IgD-negative memory B cell (primary cell): ENCODE measurements around the gene SOBP. TPM values are rescaled to one million over a fixed set of nuclear protein-coding genes. Genes with fewer than 3 reads are reported as not detected.

Experiments used
- H3K27ac Mint-ChIP-seq, 3 donors: one replicate each; pipeline ENCODE4 v1.8.0; 2020 to 2022; ENCODE audit warnings: mild to moderate bottlenecking in 3 of 3, mixed read lengths in 3 of 3, moderate library complexity in 1 of 3
- H3K27me3 Mint-ChIP-seq: one replicate; pipeline ENCODE4 v1.8.0; 2021; ENCODE audit warnings: mixed read lengths
- H3K36me3 Mint-ChIP-seq: one replicate; pipeline ENCODE4 v1.8.0; 2020; ENCODE audit warnings: mild to moderate bottlenecking, mixed read lengths
- H3K4me1 Mint-ChIP-seq, 3 donors: one replicate each; pipeline ENCODE4 v1.8.0; 2020 to 2022; ENCODE audit warnings: mixed read lengths in 3 of 3, mild to moderate bottlenecking in 1 of 3
- H3K4me3 Mint-ChIP-seq, 4 donors: one replicate each; pipeline ENCODE4 v1.8.0; 2020 to 2022; ENCODE audit warnings: mild to moderate bottlenecking in 4 of 4, mixed read lengths in 4 of 4, moderate library complexity in 3 of 4
- H3K9me3 Mint-ChIP-seq, 3 donors: one replicate each; pipeline ENCODE4 v1.8.0; 2020 to 2021; ENCODE audit warnings: mixed read lengths in 3 of 3, mild to moderate bottlenecking in 1 of 3
- polyA plus RNA-seq: library from polyadenylated mRNA; unstranded; fragments of 300-500 nt; fragmentation: Illumina TruSeq; gene quantifications from one replicate; pipeline ENCODE4 v1.2.3, GENCODE V29; 2021

The SOBP gene
- polyA plus RNA-seq, 1 donor from 2014 or later: 1.0 TPM

DNA sequence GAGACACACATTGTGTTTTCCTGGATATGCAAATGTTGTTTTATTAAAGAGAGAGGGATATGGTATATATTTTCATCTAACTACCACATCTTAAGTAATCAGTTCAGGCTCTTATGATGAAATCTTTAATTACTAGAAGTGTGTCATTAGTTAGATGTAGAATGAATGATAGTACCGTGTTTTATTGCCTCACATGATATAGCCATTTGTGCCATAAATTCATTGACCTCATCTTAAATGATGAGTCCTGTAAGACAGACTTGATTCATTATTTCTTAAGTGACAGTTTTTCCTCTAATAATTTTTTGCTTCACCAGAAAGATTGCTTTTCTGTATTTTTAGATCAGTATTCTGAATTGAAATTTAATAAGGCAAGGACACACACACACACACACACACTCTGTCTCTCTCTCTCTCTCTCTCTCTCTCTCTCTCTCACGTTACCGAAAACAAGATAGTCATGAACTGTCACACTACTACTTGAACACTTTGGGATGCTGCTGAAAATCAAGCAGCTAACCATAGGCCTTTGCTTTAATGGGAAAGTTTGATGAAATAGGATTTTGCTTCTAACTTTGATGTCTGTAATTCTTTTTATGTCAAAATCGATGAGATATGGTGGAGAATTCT is 140.5 kb downstream of the SOBP start:
- H3K4me3 Mint-ChIP-seq: no peak overlapping the region
- H3K9me3 Mint-ChIP-seq: no peaks in the 10 kb centered on the region
- H3K27ac Mint-ChIP-seq: no peak overlapping the region
- peaks cover 2% of the 10 kb centered on the region for H3K36me3 Mint-ChIP-seq
- H3K27me3 Mint-ChIP-seq: peaks cover 14% of the 10 kb centered on the region
- peaks cover 0 to 7% (median 5%) of the 10 kb centered on the region in 3 donors for H3K4me1 Mint-ChIP-seq

DNA sequence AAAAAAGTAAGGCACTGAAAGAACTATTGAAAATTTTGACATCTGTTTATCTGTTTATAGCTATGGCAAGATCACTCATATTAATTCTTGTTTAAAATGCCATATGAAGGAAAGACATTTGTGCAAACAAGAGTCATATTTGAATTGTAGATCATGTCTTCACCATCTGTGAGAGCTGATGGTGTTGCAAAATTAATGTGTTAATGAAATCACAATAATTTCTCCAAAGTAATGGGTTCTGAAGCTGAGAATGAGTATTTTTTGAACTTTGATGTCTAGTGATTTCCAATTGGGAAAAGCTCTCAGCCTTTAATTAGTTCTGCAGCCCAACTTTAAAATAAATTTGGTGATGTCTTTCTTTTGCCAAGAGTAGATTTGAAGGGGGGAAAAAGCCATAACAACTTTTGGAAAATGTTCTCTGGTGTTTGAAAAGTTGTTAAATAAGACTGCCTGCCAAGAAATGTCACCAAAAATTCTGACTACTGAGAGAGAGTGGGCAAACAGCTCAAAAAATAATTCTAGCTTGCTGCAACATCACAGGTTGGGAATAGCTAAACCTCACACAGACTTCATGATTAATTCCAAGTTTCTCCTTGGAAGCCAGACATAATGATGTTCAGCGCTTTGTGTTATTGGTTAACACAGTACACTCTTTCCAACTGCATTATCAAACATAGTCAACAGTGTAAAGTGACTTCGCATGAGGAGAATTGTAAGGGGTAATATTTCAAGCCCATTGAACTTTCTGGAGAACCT is 142.6 kb downstream of the SOBP start:
- H3K27ac Mint-ChIP-seq: no peak overlapping the region
- no peaks in the 10 kb centered on the region for H3K9me3 Mint-ChIP-seq
- H3K27me3 Mint-ChIP-seq: peaks cover 20% of the 10 kb centered on the region
- peaks cover 5% of the 10 kb centered on the region for H3K36me3 Mint-ChIP-seq
- peaks cover 3 to 17% (median 9%) of the 10 kb centered on the region in 3 donors for H3K4me1 Mint-ChIP-seq
- peak overlapping the region in 3 of 4 donors; percentile 28 to 67 (median 50) for H3K4me3 Mint-ChIP-seq

DNA sequence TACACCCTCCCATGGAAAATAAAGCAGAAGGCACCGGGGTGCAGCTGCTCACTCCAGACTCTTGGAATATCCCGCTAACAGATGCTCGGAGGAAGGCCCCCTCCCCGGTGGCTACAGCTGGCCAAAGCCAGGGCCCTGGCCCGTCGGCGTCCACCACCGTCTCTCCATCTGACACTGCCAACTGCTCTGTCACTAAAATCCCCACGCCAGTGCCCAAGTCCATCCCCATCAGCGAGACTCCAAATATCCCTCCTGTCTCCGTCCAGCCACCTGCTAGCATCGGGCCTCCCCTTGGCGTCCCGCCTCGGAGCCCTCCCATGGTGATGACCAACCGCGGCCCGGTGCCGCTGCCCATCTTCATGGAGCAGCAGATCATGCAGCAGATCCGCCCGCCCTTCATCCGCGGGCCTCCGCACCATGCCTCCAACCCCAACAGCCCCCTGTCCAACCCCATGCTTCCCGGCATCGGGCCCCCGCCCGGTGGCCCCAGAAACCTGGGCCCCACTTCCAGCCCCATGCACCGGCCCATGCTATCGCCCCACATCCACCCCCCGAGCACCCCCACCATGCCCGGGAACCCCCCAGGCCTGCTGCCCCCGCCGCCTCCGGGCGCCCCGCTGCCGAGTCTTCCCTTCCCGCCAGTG is 143.9 kb downstream of the SOBP start:
- Mint-ChIP-seq H3K36me3 (peaks cover 5% of the 10 kb centered on the region), H3K27ac (no peak overlapping the region), H3K4me3 (peak overlapping the region; percentile 67 to 89 (median 80)), H3K4me1 (peaks cover 7 to 24% (median 10%) of the 10 kb centered on the region in 3 donors), H3K9me3 (no peaks in the 10 kb centered on the region), H3K27me3 (peaks cover 20% of the 10 kb centered on the region)

DNA sequence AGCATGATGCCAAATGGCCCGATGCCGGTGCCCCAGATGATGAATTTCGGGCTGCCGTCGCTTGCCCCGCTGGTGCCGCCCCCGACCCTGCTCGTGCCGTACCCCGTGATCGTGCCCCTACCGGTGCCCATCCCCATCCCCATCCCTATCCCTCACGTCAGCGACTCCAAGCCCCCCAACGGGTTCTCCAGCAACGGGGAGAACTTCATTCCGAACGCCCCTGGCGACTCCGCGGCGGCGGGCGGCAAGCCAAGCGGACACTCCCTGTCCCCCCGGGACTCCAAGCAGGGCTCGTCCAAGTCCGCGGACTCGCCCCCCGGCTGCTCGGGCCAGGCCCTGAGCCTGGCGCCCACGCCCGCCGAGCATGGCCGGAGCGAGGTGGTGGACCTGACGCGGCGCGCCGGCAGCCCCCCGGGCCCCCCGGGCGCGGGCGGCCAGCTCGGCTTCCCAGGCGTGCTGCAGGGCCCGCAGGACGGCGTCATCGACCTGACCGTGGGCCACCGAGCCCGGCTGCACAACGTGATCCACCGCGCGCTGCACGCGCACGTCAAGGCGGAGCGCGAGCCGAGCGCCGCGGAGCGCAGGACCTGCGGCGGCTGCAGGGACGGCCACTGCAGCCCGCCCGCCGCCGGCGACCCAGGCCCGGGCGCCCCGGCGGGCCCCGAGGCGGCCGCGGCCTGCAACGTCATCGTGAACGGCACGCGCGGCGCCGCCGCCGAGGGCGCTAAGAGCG is 144.6 kb downstream of the SOBP start:
- Mint-ChIP-seq H3K27ac (no peak overlapping the region), H3K9me3 (no peaks in the 10 kb centered on the region), H3K36me3 (peaks cover 5% of the 10 kb centered on the region), H3K4me1 (peaks cover 7 to 24% (median 10%) of the 10 kb centered on the region in 3 donors), H3K27me3 (peaks cover 20% of the 10 kb centered on the region), H3K4me3 (peak overlapping the region in 3 of 4 donors; percentile 74 to 89 (median 87))

DNA sequence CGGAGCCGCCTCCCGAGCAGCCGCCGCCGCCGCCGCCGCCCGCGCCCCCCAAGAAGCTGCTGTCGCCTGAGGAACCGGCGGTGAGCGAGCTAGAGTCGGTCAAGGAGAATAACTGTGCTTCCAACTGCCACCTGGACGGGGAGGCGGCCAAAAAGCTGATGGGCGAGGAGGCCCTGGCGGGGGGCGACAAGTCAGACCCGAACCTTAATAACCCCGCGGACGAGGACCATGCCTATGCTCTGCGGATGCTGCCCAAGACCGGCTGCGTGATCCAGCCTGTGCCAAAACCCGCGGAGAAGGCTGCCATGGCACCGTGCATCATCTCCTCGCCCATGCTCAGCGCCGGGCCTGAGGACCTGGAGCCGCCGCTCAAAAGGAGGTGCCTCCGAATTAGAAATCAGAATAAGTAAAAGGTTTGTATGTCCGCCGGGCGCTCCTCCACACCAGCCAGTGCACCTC is 145.2 kb downstream of the SOBP start:
- H3K4me1 Mint-ChIP-seq: peaks cover 7 to 24% (median 10%) of the 10 kb centered on the region in 3 donors
- H3K4me3 Mint-ChIP-seq: peak overlapping the region; percentile 46 to 80 (median 52)
- H3K36me3 Mint-ChIP-seq: peaks cover 5% of the 10 kb centered on the region
- H3K9me3 Mint-ChIP-seq: no peaks in the 10 kb centered on the region
- no peak overlapping the region for H3K27ac Mint-ChIP-seq
- peaks cover 20% of the 10 kb centered on the region for H3K27me3 Mint-ChIP-seq

DNA sequence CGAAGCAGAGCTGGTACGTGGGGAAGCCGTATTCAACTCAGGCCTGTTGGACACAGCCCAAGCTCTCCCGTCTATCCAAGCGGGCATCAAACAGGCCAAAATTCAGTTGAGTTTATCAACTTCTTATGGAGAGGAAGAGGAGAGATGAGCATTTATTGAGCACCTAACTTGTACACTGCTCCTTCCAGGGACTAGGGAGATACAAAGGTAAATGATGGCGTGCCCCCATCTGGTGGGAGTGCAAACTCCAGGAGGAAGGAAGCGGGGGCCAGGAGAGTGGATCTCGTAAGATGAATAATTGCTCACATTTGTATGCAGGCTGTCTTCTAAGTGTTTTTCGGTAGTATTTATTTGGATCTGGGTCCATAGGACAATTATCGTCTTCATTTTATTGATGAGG is 146.6 kb downstream of the SOBP start:
- Mint-ChIP-seq H3K4me1 (peaks cover 9 to 30% (median 13%) of the 10 kb centered on the region in 3 donors), H3K27ac (peak overlapping the region in 1 of 3 donors; percentile 60), H3K36me3 (peaks cover 3% of the 10 kb centered on the region), H3K27me3 (peaks cover 20% of the 10 kb centered on the region), H3K9me3 (no peaks in the 10 kb centered on the region), H3K4me3 (peak overlapping the region in 1 of 4 donors; percentile 49)

DNA sequence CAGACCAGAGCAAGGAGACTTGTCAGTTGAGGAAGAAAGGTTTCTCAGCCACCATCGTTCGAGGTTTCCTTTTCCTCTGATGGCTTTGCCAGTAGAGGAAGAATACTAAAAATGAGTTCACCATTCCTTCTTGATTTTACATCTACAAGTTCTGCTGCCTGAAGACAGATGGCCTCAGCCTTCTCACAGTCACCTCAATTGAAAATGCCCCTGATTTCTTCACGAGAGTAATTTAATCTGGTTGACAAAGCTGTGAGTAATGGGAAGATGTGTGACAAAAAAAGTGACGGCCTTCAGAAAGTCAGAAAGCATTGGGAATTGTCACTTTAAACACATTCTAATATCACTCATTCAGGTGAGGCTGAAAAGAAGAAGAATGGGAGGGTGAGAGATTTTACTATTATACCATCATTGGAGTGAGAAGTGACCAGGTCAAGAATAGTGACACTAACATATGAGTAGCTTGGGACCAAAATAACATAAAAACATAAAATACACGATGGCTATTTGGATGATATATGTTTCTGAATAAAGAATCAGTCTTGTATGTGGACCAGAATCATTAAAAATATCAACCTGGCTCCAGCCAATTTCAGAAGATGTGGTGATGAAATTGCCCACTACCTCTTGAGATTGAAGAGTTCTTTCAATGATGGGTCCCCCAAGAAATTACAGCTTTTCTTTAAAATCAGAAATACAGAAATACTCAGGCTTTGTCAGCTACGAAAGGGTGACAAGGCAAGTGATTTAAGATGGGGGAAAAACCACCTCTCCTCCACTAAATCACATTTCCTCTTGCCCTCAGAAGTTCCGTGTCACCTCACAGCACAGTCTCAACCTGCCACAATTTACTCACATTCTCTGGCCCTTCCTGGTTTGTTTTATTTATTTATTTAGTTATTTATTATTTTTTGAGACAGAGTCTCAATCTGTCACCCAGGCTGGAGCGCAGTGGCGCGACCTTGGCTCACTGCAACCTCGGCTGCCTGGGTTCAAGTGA is 147.7 kb downstream of the SOBP start:
- Mint-ChIP-seq H3K4me1 (peaks cover 17 to 38% (median 21%) of the 10 kb centered on the region in 3 donors), H3K36me3 (peaks cover 3% of the 10 kb centered on the region), H3K9me3 (no peaks in the 10 kb centered on the region), H3K27me3 (peaks cover 18% of the 10 kb centered on the region), H3K4me3 (peak overlapping the region in 1 of 4 donors; percentile 12), H3K27ac (no peak overlapping the region)

DNA sequence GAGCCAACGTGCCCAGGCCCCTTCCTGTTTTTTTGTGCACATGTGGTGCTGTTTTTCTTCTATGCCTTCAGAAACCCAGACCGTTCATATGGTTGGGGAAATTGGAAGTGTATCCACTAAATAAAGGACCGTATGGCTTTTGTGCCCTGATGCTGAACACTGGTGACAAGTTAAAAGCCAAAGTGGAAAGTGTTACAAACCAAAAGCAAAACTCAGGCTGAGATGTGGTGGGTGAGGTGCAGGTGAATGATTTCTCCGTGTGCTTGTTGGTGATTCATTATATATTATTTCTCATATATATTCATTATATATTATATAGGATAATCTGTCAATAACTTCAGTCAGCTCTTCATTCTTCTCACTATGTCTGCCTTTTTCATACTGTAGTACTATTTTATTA is 148.6 kb downstream of the SOBP start:
- H3K9me3 Mint-ChIP-seq: no peaks in the 10 kb centered on the region
- peaks cover 3% of the 10 kb centered on the region for H3K36me3 Mint-ChIP-seq
- H3K4me1 Mint-ChIP-seq: peaks cover 18 to 37% (median 25%) of the 10 kb centered on the region in 3 donors
- no peak overlapping the region for H3K4me3 Mint-ChIP-seq
- H3K27me3 Mint-ChIP-seq: peaks cover 13% of the 10 kb centered on the region
- no peak overlapping the region for H3K27ac Mint-ChIP-seq

DNA sequence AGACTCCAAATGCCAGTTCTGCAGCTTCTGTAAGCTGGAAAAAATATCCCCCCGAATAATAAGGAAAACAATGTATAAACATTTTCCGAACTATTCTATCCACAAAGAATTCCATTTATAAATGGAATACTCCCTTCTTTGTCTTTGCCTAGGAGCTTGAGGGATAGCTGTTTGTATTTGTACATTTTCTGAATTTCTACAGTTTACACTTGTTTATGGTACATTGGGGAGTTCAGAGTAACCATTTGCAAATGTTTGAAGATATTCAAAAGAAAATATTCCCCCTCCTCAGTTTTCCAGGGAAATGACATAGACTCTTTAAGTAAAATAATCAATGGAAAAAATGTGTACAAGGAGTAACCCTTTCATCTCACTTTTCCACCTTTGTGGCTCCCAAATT is 149.6 kb downstream of the SOBP start:
- no peaks in the 10 kb centered on the region for H3K9me3 Mint-ChIP-seq
- H3K27me3 Mint-ChIP-seq: peaks cover 6% of the 10 kb centered on the region
- peak overlapping the region in 1 of 3 donors; percentile 47 for H3K27ac Mint-ChIP-seq
- no peak overlapping the region for H3K4me3 Mint-ChIP-seq
- H3K4me1 Mint-ChIP-seq: peaks cover 15 to 36% (median 27%) of the 10 kb centered on the region in 3 donors
- peaks cover 3% of the 10 kb centered on the region for H3K36me3 Mint-ChIP-seq

DNA sequence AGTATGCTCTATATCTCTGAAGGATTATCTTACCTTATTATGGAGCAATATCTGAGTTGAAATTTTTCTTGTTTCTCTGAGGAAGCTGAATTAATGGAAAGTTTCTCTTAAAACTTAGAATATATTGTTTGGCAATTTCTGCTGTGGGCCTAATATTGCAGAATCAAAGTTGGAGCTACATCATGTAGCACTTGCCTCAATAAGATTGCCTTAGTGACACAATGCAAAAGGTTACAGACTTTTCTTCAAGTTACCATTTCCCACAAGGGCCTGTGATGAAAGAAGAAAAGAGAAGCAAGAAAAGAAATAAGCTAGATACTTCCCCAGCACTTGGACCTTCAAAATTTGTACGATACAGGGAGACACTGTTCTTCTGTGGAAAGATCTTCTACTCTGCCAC is 151.2 kb downstream of the SOBP start:
- H3K4me3 Mint-ChIP-seq: peak overlapping the region in 1 of 4 donors; percentile 77
- no peaks in the 10 kb centered on the region for H3K9me3 Mint-ChIP-seq
- peaks cover 19 to 36% (median 27%) of the 10 kb centered on the region in 3 donors for H3K4me1 Mint-ChIP-seq
- peaks cover 3% of the 10 kb centered on the region for H3K36me3 Mint-ChIP-seq
- peaks cover 5% of the 10 kb centered on the region for H3K27me3 Mint-ChIP-seq
- no peak overlapping the region for H3K27ac Mint-ChIP-seq

DNA sequence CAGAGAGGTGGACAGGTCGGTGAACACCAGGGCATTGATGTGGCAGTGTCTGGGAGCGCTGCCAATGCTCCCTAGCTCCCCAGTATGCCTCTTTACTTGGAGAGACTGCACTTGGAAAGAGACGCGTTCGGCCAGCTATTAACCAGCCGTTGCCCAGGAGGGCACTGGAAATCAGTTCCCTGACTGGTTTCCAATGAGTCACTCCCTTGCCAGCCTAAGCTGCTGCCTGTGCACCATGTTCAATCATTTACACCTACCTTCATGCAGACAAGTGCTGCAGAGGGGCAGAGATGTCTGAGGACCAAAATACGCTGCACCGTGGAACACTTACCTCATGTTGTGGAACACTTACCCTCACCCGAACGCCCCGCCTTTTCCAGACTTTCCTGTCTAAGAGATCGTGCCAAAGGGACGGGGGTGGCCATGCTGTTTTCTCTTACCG is 151.6 kb downstream of the SOBP start:
- peak overlapping the region in 1 of 4 donors; percentile 77 for H3K4me3 Mint-ChIP-seq
- peaks cover 19 to 32% (median 27%) of the 10 kb centered on the region in 3 donors for H3K4me1 Mint-ChIP-seq
- H3K27me3 Mint-ChIP-seq: peaks cover under 1% of the 10 kb centered on the region
- no peaks in the 10 kb centered on the region for H3K9me3 Mint-ChIP-seq
- H3K36me3 Mint-ChIP-seq: peaks cover 3% of the 10 kb centered on the region
- H3K27ac Mint-ChIP-seq: peak overlapping the region in 1 of 3 donors; percentile 80

DNA sequence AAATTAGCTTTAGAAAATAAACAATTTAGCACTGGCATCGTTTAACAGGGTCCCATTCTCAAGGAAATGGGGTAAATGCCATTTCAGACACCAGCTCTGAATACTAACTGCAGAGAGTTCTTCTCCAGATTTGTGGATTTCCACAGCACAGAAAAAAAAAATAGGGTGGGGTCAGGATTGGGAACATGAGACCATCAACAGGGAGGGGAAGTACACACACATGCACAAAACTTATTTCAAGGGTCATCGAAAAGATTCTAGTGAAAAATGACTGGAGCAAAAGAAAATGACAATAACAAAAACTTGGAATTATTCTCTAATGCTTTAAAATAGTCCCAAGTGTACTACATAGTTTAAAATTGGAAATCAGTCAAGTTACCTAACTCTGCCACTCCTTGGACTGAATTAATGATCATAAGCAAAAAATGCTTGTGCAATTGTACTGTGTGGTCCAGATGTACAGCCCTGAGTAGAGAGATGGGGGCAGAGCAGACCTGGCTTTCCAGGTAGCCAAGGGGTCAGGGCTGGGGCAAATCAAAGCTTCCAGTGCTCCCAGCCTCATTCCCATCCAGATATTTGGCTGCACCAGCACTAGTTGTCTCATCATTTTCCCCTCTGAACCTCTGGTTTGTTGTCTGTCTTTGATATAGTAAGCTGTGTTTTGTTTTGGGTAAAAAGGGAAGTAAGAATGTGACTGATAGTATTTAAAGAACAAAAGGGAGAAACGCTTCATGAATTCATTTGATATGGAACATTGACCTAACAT is 152.4 kb downstream of the SOBP start:
- Mint-ChIP-seq H3K27me3 (no peaks in the 10 kb centered on the region), H3K9me3 (no peaks in the 10 kb centered on the region), H3K4me3 (peak overlapping the region; percentile 0 to 34 (median 14))

DNA sequence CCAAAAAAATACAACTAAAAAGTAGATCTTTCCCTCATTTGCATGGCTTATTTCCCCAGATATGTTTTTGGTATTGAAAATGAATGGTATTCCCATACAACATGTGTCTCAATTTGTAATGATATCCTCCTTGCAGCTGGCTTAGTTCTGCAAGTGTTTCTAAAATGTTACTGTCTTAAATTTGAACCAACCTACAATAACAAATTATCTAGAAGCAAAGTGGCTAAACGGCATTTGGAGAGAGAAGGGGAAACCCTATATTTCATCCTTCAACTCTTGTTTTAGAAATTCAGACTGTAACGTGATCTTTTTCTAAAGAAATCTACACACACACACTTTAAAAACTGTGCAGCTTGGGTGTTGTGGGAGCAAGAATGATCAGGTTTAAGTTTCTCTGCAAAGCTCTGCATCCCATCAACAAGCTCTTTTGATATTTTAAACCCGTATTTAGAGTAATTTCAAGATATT is 153.0 kb downstream of the SOBP start:
- H3K27ac Mint-ChIP-seq: peak overlapping the region in 1 of 3 donors; percentile 0
- peak overlapping the region; percentile 0 to 34 (median 14) for H3K4me3 Mint-ChIP-seq
- peaks cover 17 to 21% (median 20%) of the 10 kb centered on the region in 3 donors for H3K4me1 Mint-ChIP-seq
- H3K36me3 Mint-ChIP-seq: no peaks in the 10 kb centered on the region
- no peaks in the 10 kb centered on the region for H3K9me3 Mint-ChIP-seq
- H3K27me3 Mint-ChIP-seq: no peaks in the 10 kb centered on the region

More for the DNA sequence above, 152.4 kb downstream of the SOBP start:
- H3K36me3 Mint-ChIP-seq: no peaks in the 10 kb centered on the region
- peaks cover 17 to 27% (median 26%) of the 10 kb centered on the region in 3 donors for H3K4me1 Mint-ChIP-seq
- peak overlapping the region in 2 of 3 donors; percentile 0 to 4 for H3K27ac Mint-ChIP-seq
